Esophagus squamous epithelium (tissue), 5 donors: Measurements from ENCODE around the gene C11orf42. TPM values are rescaled to one million over a fixed set of nuclear protein-coding genes. Genes with fewer than 3 reads are reported as not detected.

ENCODE experiments used
- DNase-seq: peaks from one replicate; lab custom pipeline; 2025; lab: John Stamatoyannopoulos, UW
- H3K27ac ChIP-seq, 4 donors: fragments of 200-600 bp; sonication (generic); one replicate each; pipeline ENCODE4 v1.5.1; 2016 to 2019; ENCODE audit warnings: mild to moderate bottlenecking in 1 of 4
- H3K27me3 ChIP-seq, 4 donors: fragments of 200-600 bp; sonication (generic); 1 replicate in 3 of 4; 2 replicates in 1 of 4; pipeline versions ENCODE4 v1.5.1 to v1.6.0; 2017 to 2021; ENCODE audit warnings: antibody characterized with exemption in 1 of 4
- H3K36me3 ChIP-seq, 3 donors: fragments of 200-600 bp; sonication (generic); one replicate each; pipeline ENCODE4 v1.5.1; 2016 to 2019
- H3K4me1 ChIP-seq, 3 donors: fragments of 200-600 bp; sonication (generic); one replicate each; pipeline ENCODE4 v1.5.1; 2017 to 2019
- H3K4me3 ChIP-seq, 4 donors: fragments of 200-600 bp; sonication (generic); 1 replicate in 3 of 4; 2 replicates in 1 of 4; pipeline ENCODE4 v1.5.1; 2016 to 2019; ENCODE audit warnings: mild to moderate bottlenecking in 2 of 4, moderate library complexity in 1 of 4
- H3K9me3 ChIP-seq, 3 donors: fragments of 200-600 bp; sonication (generic); one replicate each; pipeline ENCODE4 v1.5.1; 2016 to 2019
- POLR2A ChIP-seq, 4 donors: fragments of 450-650 bp; IDR thresholded peaks; one replicate each; pipeline ENCODE4 v1.6.1; 2017; ENCODE audit warnings: antibody characterized with exemption in 4 of 4, mild to moderate bottlenecking in 4 of 4, moderate library complexity in 3 of 4
- WGBS, 2 donors: methylation state at CpG; one replicate each; pipeline ENCODE4 v1.1.5; 2018; 5-methylcytosine and 5-hydroxymethylcytosine counted together
- intact Hi-C: fragments of 100-400 bp; cut with DNase I; formaldehyde crosslinking; loops from one replicate; pipeline ENCODE4 v1.15.0; 2022
- total RNA-seq, 4 donors: library from RNA; depleted of rRNA; stranded (reverse); fragments of >200 nt; gene quantifications; one replicate each; pipeline ENCODE4 v1.1.0, GENCODE V29; 2016
- TF ChIP-seq, protein P1 (sequence below), 6 experiments: fragments of 450-650 bp in 4 of 6; fragments of 200-600 bp in 2 of 6; sonication (generic) in 2 of 6; IDR thresholded peaks; one replicate each; pipeline ENCODE4 v1.5.1; 2016 to 2019; ENCODE audit warnings: antibody characterized with exemption in 6 of 6, mild to moderate bottlenecking in 4 of 6, moderate library complexity in 4 of 6
- donor health status: DM: yes; HTN: yes; CAD: no.

Gene C11orf42
- total RNA-seq, 4 donors from 2014 or later: not detected

DNA sequence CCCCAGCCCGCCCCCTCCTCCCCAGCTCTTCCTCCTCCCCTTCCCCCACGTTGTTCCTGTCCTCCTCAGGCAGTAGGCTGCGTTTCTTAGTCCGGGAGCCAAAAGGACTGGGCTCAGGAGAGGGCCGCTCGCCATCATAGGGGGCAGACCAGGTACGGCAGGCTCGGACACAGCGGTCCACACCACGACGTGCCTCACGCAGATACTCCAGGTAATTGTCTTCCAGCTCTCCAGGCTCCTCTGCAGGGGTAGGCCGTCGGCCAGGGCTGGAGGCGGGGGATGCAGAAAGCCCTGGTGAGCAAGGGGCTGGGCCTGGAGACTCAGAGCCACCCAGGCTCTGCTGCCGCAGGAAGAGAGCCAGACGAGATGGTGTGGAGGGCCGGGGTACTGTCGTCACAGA is 12.4 kb downstream of the C11orf42 start:
- Histone ChIP-seq H3K27me3 (no peaks in the 10 kb centered on the region), H3K27ac (no peak overlapping the region), H3K36me3 (peaks cover 29 to 100% (median 40%) of the 10 kb centered on the region in 3 donors), H3K9me3 (no peaks in the 10 kb centered on the region), H3K4me1 (peaks cover 0 to 20% (median 14%) of the 10 kb centered on the region in 3 donors), H3K4me3 (no peak overlapping the region)
- intact Hi-C loops: no loop called here
- 83 to 85% methylated on average over 4 to 8 of the region's 19 CpGs for WGBS, 2 donors
- no peak for DNase-seq
- no peak for TF ChIP-seq POLR2A (IDR thresholded peaks at IDR 0.05)
- TF ChIP-seq, protein P1, sequence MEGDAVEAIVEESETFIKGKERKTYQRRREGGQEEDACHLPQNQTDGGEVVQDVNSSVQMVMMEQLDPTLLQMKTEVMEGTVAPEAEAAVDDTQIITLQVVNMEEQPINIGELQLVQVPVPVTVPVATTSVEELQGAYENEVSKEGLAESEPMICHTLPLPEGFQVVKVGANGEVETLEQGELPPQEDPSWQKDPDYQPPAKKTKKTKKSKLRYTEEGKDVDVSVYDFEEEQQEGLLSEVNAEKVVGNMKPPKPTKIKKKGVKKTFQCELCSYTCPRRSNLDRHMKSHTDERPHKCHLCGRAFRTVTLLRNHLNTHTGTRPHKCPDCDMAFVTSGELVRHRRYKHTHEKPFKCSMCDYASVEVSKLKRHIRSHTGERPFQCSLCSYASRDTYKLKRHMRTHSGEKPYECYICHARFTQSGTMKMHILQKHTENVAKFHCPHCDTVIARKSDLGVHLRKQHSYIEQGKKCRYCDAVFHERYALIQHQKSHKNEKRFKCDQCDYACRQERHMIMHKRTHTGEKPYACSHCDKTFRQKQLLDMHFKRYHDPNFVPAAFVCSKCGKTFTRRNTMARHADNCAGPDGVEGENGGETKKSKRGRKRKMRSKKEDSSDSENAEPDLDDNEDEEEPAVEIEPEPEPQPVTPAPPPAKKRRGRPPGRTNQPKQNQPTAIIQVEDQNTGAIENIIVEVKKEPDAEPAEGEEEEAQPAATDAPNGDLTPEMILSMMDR (IDR thresholded peaks at IDR 0.05): no peak

DNA sequence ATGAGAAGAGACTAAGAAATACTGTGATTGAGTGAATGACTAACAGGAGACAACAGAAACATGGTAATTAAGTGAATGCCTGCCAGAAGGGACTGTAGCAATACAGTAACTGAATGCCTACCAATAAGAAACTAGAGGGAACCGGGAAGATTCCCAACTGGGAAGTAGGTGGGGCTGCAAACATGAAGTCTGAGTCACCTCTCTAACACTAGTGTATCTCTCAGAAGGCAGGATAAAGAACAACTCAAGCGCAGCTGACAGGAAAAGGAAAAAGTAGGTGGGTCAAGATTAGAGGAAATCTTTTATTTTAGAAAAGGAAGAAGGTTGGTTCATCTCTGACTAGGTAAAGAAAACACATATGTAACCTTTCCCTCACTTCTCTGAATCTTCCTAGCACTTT is 14.0 kb downstream of the C11orf42 start:
- H3K36me3 ChIP-seq: peaks cover 36 to 100% (median 54%) of the 10 kb centered on the region in 3 donors

DNA sequence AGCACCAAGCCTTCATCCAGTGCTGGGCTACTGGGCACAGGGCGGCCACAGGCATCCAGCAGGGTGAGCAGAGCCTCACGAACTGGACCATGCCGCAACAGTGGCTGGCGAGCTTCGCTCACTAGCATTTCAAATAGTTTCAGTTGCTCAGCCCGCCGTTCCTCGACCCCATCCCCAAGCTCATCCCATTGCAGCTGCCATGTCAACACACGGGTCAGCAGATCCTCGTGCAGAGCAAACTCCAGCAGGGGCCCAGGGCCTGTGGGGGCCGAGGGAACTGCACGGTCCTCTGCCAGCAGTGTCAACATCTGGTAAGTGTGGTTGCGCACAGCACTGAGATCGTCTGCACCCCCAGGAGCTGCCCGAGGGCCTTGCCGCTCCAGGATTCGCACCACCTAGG is 18.5 kb downstream of the C11orf42 start:
- no peaks in the 10 kb centered on the region for H3K27me3 ChIP-seq
- H3K4me1 ChIP-seq: peaks cover 0 to 34% (median 10%) of the 10 kb centered on the region in 3 donors
- no peak for DNase-seq
- H3K4me3 ChIP-seq: no peak overlapping the region
- WGBS, 2 donors: 95 to 96% methylated on average over 9 to 10 of the region's 17 CpGs
- intact Hi-C loops: loop anchor here (10.0 kb wide), 1 partner anchor 271 kb away; the partner anchor contains the start of gene DNHD1
- no peaks in the 10 kb centered on the region for H3K9me3 ChIP-seq
- no peak for TF ChIP-seq POLR2A (IDR thresholded peaks at IDR 0.05)
- TF ChIP-seq, protein P1 (IDR thresholded peaks at IDR 0.05): no peak
- peaks cover 19 to 56% (median 29%) of the 10 kb centered on the region in 3 donors for H3K36me3 ChIP-seq
- no peak overlapping the region for H3K27ac ChIP-seq

More for the DNA sequence above, 14.0 kb downstream of the C11orf42 start:
- H3K9me3 ChIP-seq: no peaks in the 10 kb centered on the region
- peaks cover 0 to 20% (median 14%) of the 10 kb centered on the region in 3 donors for H3K4me1 ChIP-seq
- WGBS, 2 donors: 25 to 33% methylated on average over 2 of the region's 2 CpGs
- peak overlapping the region; percentile 58 to 72 (median 71) for H3K27ac ChIP-seq
- no peaks in the 10 kb centered on the region for H3K27me3 ChIP-seq
- H3K4me3 ChIP-seq: no peak overlapping the region
- intact Hi-C loops: no loop called here
- TF ChIP-seq POLR2A (IDR thresholded peaks at IDR 0.05): no peak
- TF ChIP-seq, protein P1 (IDR thresholded peaks at IDR 0.05): no peak
- no peak for DNase-seq

DNA sequence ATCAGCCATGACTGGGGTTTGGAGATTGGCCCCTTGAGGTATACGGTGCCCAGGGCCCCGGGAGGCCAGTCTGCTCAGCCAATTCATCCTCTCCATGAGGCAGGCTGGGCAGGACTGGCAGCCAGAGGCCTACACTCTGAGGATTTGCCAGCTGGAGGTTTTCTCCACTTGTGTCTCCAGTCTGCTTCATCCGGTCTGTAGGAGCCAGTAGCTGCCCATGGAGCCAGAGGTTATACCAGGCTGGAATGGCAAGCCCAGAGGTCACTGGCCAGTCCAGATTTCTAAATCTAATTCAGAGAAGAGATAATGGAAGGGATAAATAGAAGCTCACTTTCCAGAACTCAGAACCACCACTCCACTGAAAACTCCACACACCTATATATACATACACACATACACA is 19.1 kb downstream of the C11orf42 start:
- 100% methylated on average over 1 to 3 of the region's 3 CpGs for WGBS, 2 donors
- no peaks in the 10 kb centered on the region for H3K27me3 ChIP-seq
- H3K36me3 ChIP-seq: peaks cover 18 to 51% (median 28%) of the 10 kb centered on the region in 3 donors
- H3K9me3 ChIP-seq: no peaks in the 10 kb centered on the region
- H3K4me1 ChIP-seq: peaks cover 0 to 28% (median 6%) of the 10 kb centered on the region in 3 donors
- no peak for TF ChIP-seq POLR2A (IDR thresholded peaks at IDR 0.05)
- H3K4me3 ChIP-seq: no peak overlapping the region
- DNase-seq: no peak
- no peak overlapping the region for H3K27ac ChIP-seq
- intact Hi-C loops: loop anchor here (10.0 kb wide), 1 partner anchor 270 kb away; the partner anchor contains the start of gene DNHD1

GRCh38 chr11:6225024-6225423 is 19.7 kb downstream of the C11orf42 start:
- no peaks in the 10 kb centered on the region for H3K9me3 ChIP-seq
- no peaks in the 10 kb centered on the region for H3K27me3 ChIP-seq
- H3K27ac ChIP-seq: no peak overlapping the region
- TF ChIP-seq POLR2A (IDR thresholded peaks at IDR 0.05): no peak
- TF ChIP-seq, protein P1 (IDR thresholded peaks at IDR 0.05): no peak
- H3K4me1 ChIP-seq: peaks cover 0 to 26% (median under 1%) of the 10 kb centered on the region in 3 donors
- H3K4me3 ChIP-seq: no peak overlapping the region
- intact Hi-C loops: loop anchor here (10.0 kb wide), 1 partner anchor 270 kb away; the partner anchor contains the start of gene DNHD1
- no peak for DNase-seq
- H3K36me3 ChIP-seq: peaks cover 18 to 45% (median 28%) of the 10 kb centered on the region in 3 donors
- 48 to 55% methylated on average over 1 of the region's 1 CpG for WGBS, 2 donors
